WTC11 (cell line): Measurements from ENCODE around the gene ATF5. TPM values are rescaled to one million over a fixed set of nuclear protein-coding genes. Genes with fewer than 3 reads are reported as not detected.

Experiments used
- AFF4 ChIP-seq: sonication (generic); formaldehyde crosslinking; IDR thresholded peaks from 2 replicates; pipeline ENCODE4 v1.8.1; 2023; ENCODE audit warnings: mild to moderate bottlenecking, missing genetic modification reagents, borderline replicate concordance
- AR ChIP-seq: fragments of 250-450 bp; sonication (Bioruptor Pico); IDR thresholded peaks from 2 replicates; pipeline ENCODE4 v1.9.0; 2021; ENCODE audit warnings: mild to moderate bottlenecking
- ATF2 ChIP-seq: sonication (generic); formaldehyde crosslinking; IDR thresholded peaks from 2 replicates; pipeline ENCODE4 v1.8.1; 2022; ENCODE audit warnings: low read depth, missing genetic modification reagents, borderline replicate concordance
- CDX4 ChIP-seq: fragments of 250-450 bp; sonication (Bioruptor Pico); IDR thresholded peaks from 2 replicates; pipeline ENCODE4 v1.9.0; 2021; ENCODE audit warnings: moderate library complexity, mild to moderate bottlenecking, inconsistent platforms, borderline replicate concordance
- E2F1 ChIP-seq: sonication (generic); formaldehyde crosslinking; IDR thresholded peaks from 2 replicates; pipeline ENCODE4 v1.8.0; 2022; ENCODE audit warnings: mild to moderate bottlenecking, missing genetic modification reagents
- EMX1 ChIP-seq: fragments of 250-450 bp; sonication (Bioruptor Pico); IDR thresholded peaks from 2 replicates; pipeline ENCODE4 v1.8.0; 2021; ENCODE audit warnings: mild to moderate bottlenecking
- ERG ChIP-seq: fragments of 250-450 bp; sonication (Bioruptor Pico); IDR thresholded peaks from 2 replicates; pipeline ENCODE4 v1.8.0; 2021; ENCODE audit warnings: mild to moderate bottlenecking
- ETV6 ChIP-seq: sonication (generic); formaldehyde crosslinking; IDR thresholded peaks from 2 replicates; pipeline ENCODE4 v1.8.1; 2022; ENCODE audit warnings: mild to moderate bottlenecking, missing genetic modification reagents
- GTF2I ChIP-seq: fragments of 250-450 bp; sonication (Bioruptor Pico); conservative IDR thresholded peaks from 2 replicates; pipeline ENCODE4 v1.4.0; 2021; ENCODE audit warnings: mild to moderate bottlenecking
- HMGA2 ChIP-seq: fragments of 250-450 bp; sonication (Bioruptor Pico); IDR thresholded peaks from 2 replicates; pipeline ENCODE4 v1.4.0; 2021; ENCODE audit warnings: mild to moderate bottlenecking, moderate library complexity
- MAX ChIP-seq: sonication (generic); formaldehyde crosslinking; IDR thresholded peaks from 2 replicates; pipeline ENCODE4 v1.8.0; 2022; ENCODE audit warnings: mild to moderate bottlenecking, missing genetic modification reagents
- OVOL2 ChIP-seq: fragments of 250-450 bp; sonication (Bioruptor Pico); IDR thresholded peaks from 2 replicates; pipeline ENCODE4 v1.9.0; 2021; ENCODE audit warnings: mild to moderate bottlenecking, borderline replicate concordance
- SMAD3 ChIP-seq: sonication (generic); formaldehyde crosslinking; IDR thresholded peaks from 2 replicates; pipeline ENCODE4 v1.8.0; 2022; ENCODE audit warnings: missing genetic modification reagents, mild to moderate bottlenecking, borderline replicate concordance
- STAT6 ChIP-seq: sonication (generic); formaldehyde crosslinking; conservative IDR thresholded peaks from 2 replicates; pipeline ENCODE4 v1.8.1; 2023; ENCODE audit warnings: mild to moderate bottlenecking, low read depth, missing genetic modification reagents, moderate library complexity
- ZNF232 ChIP-seq: sonication (generic); formaldehyde crosslinking; IDR thresholded peaks from 2 replicates; pipeline ENCODE4 v1.8.0; 2022; ENCODE audit warnings: mild to moderate bottlenecking, missing genetic modification reagents
- total RNA-seq: library from RNA; stranded (reverse); gene quantifications from 3 replicates; pipeline ENCODE4 v1.2.3, GENCODE V29; 2021

The ATF5 gene
- total RNA-seq, 1 experiment from 2014 or later, result 10.8 TPM

GRCh38 chr19:49929611-49930482, 842 bp downstream of the ATF5 start (continued):
- TF ChIP-seq SMAD3 (CRISPR knock-in tag) (peak; percentile 35), E2F1 (CRISPR knock-in tag) (peak; percentile 46; the same call in 1 of the 2 replicates), GTF2I (CRISPR knock-in tag) (no peak), ERG (peak; percentile 89; the same call in 1 of the 2 replicates), AFF4 (CRISPR knock-in tag) (0 out of 2 replicates have a peak, but pooled peaks have one; percentile 46), AR (CRISPR knock-in tag) (0 out of 2 replicates have a peak, but pooled peaks have one; percentile 40), MAX (CRISPR knock-in tag) (peak; percentile 93), EMX1 (CRISPR knock-in tag) (peak; percentile 89), OVOL2 (no peak), HMGA2 (CRISPR knock-in tag) (no peak), ETV6 (CRISPR knock-in tag) (peak; percentile 79), ZNF232 (CRISPR knock-in tag) (0 out of 2 replicates have a peak, but pooled peaks have one; percentile 23), ATF2 (CRISPR knock-in tag) (0 out of 2 replicates have a peak, but pooled peaks have one; percentile 10), STAT6 (no peak), CDX4 (0 out of 2 replicates have a peak, but pooled peaks have one; percentile 16)
